ENCODE measurements around the gene CTIF. TPM values are rescaled to one million over a fixed set of nuclear protein-coding genes. Genes with fewer than 3 reads are reported as not detected.

CTIF gene
- total RNA-seq, 2 donors from 2014 or later = 30.6 to 61.2 TPM

- Histone ChIP-seq H3K9me3 (peaks cover 4 to 7% of the 10 kb centered on the region in 2 donors), H3K4me1 (peaks cover 0 to 20% of the 10 kb centered on the region in 2 donors), H3K4me3 (no peak overlapping the region), H3K27ac (peak overlapping the region; percentile 76 to 77), H3K36me3 (no peaks in the 10 kb centered on the region), H3K27me3 (no peaks in the 10 kb centered on the region)
- DNase-seq (ENCODE audit: low spot score) = peak; percentile 87
- TF ChIP-seq CTCF (IDR thresholded peaks at IDR 0.05) = no peak
These were observed 364.2 kb downstream of the CTIF start for GRCh38 chr18:48902856-48903601.

GRCh38 chr18:48904091-48904490 is 365.3 kb downstream of the CTIF start:
- no peak for DNase-seq (ENCODE audit: low spot score)
- Histone ChIP-seq H3K9me3 (peaks cover 4 to 7% of the 10 kb centered on the region in 2 donors), H3K4me3 (no peak overlapping the region), H3K27me3 (no peaks in the 10 kb centered on the region), H3K36me3 (no peaks in the 10 kb centered on the region), H3K27ac (no peak overlapping the region), H3K4me1 (peaks cover 0 to 20% of the 10 kb centered on the region in 2 donors)
- no peak for TF ChIP-seq CTCF (IDR thresholded peaks at IDR 0.05)

GRCh38 chr18:48904847-48905394 is 366.1 kb downstream of the CTIF start:
- Histone ChIP-seq H3K27ac (no peak overlapping the region), H3K9me3 (peaks cover 4 to 7% of the 10 kb centered on the region in 2 donors), H3K27me3 (no peaks in the 10 kb centered on the region), H3K4me1 (peaks cover 0 to 20% of the 10 kb centered on the region in 2 donors), H3K4me3 (no peak overlapping the region), H3K36me3 (no peaks in the 10 kb centered on the region)
- no peak for TF ChIP-seq CTCF (IDR thresholded peaks at IDR 0.05)
- DNase-seq (ENCODE audit: low spot score) = no peak

GRCh38 chr18:48905513-48905912 is 366.7 kb downstream of the CTIF start:
- Histone ChIP-seq H3K27me3 (no peaks in the 10 kb centered on the region), H3K9me3 (peaks cover 4 to 7% of the 10 kb centered on the region in 2 donors), H3K36me3 (no peaks in the 10 kb centered on the region), H3K4me3 (no peak overlapping the region), H3K4me1 (peaks cover 0 to 20% of the 10 kb centered on the region in 2 donors), H3K27ac (no peak overlapping the region)
- no peak for DNase-seq (ENCODE audit: low spot score)
- no peak for TF ChIP-seq CTCF (IDR thresholded peaks at IDR 0.05)

GRCh38 chr18:48908916-48909315 is 370.1 kb downstream of the CTIF start:
- DNase-seq (ENCODE audit: low spot score) = no peak
- peaks cover 4 to 7% of the 10 kb centered on the region in 2 donors for H3K9me3 ChIP-seq
- no peaks in the 10 kb centered on the region for H3K36me3 ChIP-seq
- H3K27ac ChIP-seq = no peak overlapping the region
- no peak for TF ChIP-seq CTCF (IDR thresholded peaks at IDR 0.05)
- no peaks in the 10 kb centered on the region for H3K27me3 ChIP-seq
- no peaks in the 10 kb centered on the region for H3K4me1 ChIP-seq
- no peak overlapping the region for H3K4me3 ChIP-seq

All from right atrium auricular region (tissue), 2 donors.